GM12878 (cell line): ENCODE measurements around the gene NRXN3. TPM values are rescaled to one million over a fixed set of nuclear protein-coding genes. Genes with fewer than 3 reads are reported as not detected.

Experiments used
- ATF2 ChIP-seq: IDR thresholded peaks from 2 replicates; pipeline ENCODE4 v1.6.1; 2012; ENCODE audit warnings: low read length, inconsistent platforms
- E4F1 ChIP-seq: fragments of 450-650 bp; IDR thresholded peaks from 2 replicates; pipeline ENCODE4 v1.6.1; 2018; ENCODE audit warnings: borderline replicate concordance, mild to moderate bottlenecking; ENCODE audit not compliant: partially characterized antibody
- FOS ChIP-seq: IDR thresholded peaks from 3 replicates; pipeline ENCODE4 v1.6.1; 2011; ENCODE audit warnings: borderline replicate concordance; ENCODE audit not compliant: insufficient read length; ENCODE audit errors: extremely low read depth
- NR2C2 ChIP-seq: IDR thresholded peaks from 2 replicates; pipeline ENCODE4 v1.6.1; 2011; ENCODE audit warnings: borderline replicate concordance, low read depth; ENCODE audit not compliant: control insufficient read depth, insufficient read length
- ZNF592 ChIP-seq: fragments of 450-650 bp; IDR thresholded peaks from 2 replicates; pipeline ENCODE4 v1.6.1; 2017; ENCODE audit warnings: mild to moderate bottlenecking, moderate library complexity
- polyA plus RNA-seq, 11 experiments: library from polyadenylated mRNA; depleted of rRNA in 4 of 11; unstranded in 6 of 11; stranded (reverse) in 5 of 11; fragments of >200 nt; fragmentation: Nextera tagmentation in 4 of 11; fragmentation: Illumina TruSeq in 1 of 11; extraction: Ambion mirVana in 4 of 11; extraction: Trizol in 1 of 11; gene quantifications; 1 replicate in 1 of 11; 2 replicates in 10 of 11; pipeline versions ENCODE4 v1.2.1 to v1.2.3, GENCODE V29; 2011 to 2016; ENCODE audit warnings: inconsistent platforms in 2 of 11, missing spikeins in 2 of 11, low read depth in 1 of 11
- total RNA-seq, 4 experiments: library from RNA; depleted of rRNA in 3 of 4; stranded (reverse); fragments of >200 nt in 3 of 4; fragmentation: Illumina TruSeq in 1 of 4; extraction: Trizol in 1 of 4; gene quantifications; 2 replicates each; pipeline versions ENCODE4 v1.2.1 to v1.2.3, GENCODE V29; 2013 to 2021

The NRXN3 gene
- total and polyA plus RNA-seq, 10 of the 15 experiments (the other 5 are each of a cell fraction or from before 2014, with no cell fraction given) = 0.52 to 3.3 (median 1.4) TPM

- TF ChIP-seq ZNF592 = no peak
- TF ChIP-seq FOS = no peak
- no peak for TF ChIP-seq ATF2
- no peak for TF ChIP-seq E4F1
- TF ChIP-seq NR2C2 = no peak
Measured at GRCh38 chr14:78618368-78618767, 448.2 kb downstream of the NRXN3 start (continued).
